ENCODE results near the gene HS6ST2.

DNA sequence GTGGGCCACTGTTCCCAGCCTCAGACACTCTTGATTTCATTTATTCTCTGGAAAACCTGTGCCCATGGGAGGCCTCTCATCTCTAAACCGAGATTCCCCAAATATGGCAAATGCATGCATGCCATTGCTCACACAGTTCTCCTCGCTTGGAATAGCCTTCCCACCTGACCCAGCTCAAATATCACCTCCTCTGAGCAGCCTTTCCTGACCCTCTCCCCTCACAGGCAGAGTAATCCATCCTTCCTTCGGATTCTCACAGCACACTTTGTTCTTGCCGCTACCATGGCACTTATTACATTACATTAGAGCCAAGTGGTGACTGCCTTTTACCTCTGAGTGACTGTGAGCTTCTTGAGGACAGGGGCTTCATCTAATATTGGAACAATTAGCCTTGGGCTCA, 209.5 kb downstream of the HS6ST2 start:
- TF ChIP-seq ZNF785 (tag by site-specific recombination; IDR thresholded peaks at IDR 0.05) (no peak), CTCF (tag by site-specific recombination; IDR thresholded peaks at IDR 0.05) (no peak), YY1 (tag by site-specific recombination; IDR thresholded peaks at IDR 0.05) (no peak), SP2 (tag by site-specific recombination; IDR thresholded peaks at IDR 0.05) (no peak), ZNF362 (tag by site-specific recombination; IDR thresholded peaks at IDR 0.05) (no peak), ZNF274 (IDR thresholded peaks at IDR 0.05; ENCODE audit: low read length) (no peak), ZNF274 (tag by site-specific recombination; IDR thresholded peaks at IDR 0.05; ENCODE audit: borderline replicate concordance) (no peak), PRDM4 (tag by site-specific recombination; IDR thresholded peaks at IDR 0.05) (no peak)
